Heart left ventricle (tissue), 16 donors: Measurements from ENCODE around the gene SLC2A5. TPM values are rescaled to one million over a fixed set of nuclear protein-coding genes. Genes with fewer than 3 reads are reported as not detected.

Experiments used
- ATAC-seq, 4 donors: fragments of 200-7000 bp; cut with Tn5 transposase; one replicate each; pipeline ENCODE4 v1.9.1; 2020 to 2022; ENCODE audit warnings: moderate library complexity in 4 of 4, mild to moderate bottlenecking in 3 of 4, moderate number of reproducible peaks in 1 of 4
- DNase-seq, 5 donors: peaks; one replicate each; pipeline ENCODE4 v3.0.0-alpha.2; 2020
- H3K27ac ChIP-seq, 12 donors: fragments of 200-600 bp; sonication (generic) in 4 of 12; one replicate each; pipeline versions ENCODE4 v1.5.0 to v1.8.0; 2016 to 2022; ENCODE audit warnings: mild to moderate bottlenecking in 2 of 12
- H3K27me3 ChIP-seq, 9 donors: fragments of 200-600 bp; sonication (generic) in 2 of 9; one replicate each; pipeline versions ENCODE4 v1.5.1 to v1.8.0; 2016 to 2022; ENCODE audit warnings: mild to moderate bottlenecking in 3 of 9
- H3K36me3 ChIP-seq, 9 donors: fragments of 200-600 bp; sonication (generic) in 2 of 9; one replicate each; pipeline versions ENCODE4 v1.5.0 to v1.8.0; 2018 to 2022; ENCODE audit warnings: mild to moderate bottlenecking in 2 of 9
- H3K4me1 ChIP-seq, 12 donors: fragments of 200-600 bp; sonication (generic) in 4 of 12; one replicate each; pipeline versions ENCODE4 v1.5.0 to v1.8.0; 2016 to 2022; ENCODE audit warnings: mild to moderate bottlenecking in 3 of 12
- H3K4me3 ChIP-seq, 12 donors: fragments of 200-600 bp; sonication (generic) in 4 of 12; one replicate each; pipeline versions ENCODE4 v1.5.0 to v1.8.0; 2017 to 2022; ENCODE audit warnings: mild to moderate bottlenecking in 9 of 12, moderate library complexity in 4 of 12
- H3K9me3 ChIP-seq, 12 donors: fragments of 200-600 bp; sonication (generic) in 4 of 12; one replicate each; pipeline versions ENCODE4 v1.5.0 to v1.8.0; 2016 to 2022; ENCODE audit warnings: mild to moderate bottlenecking in 1 of 12
- POLR2A ChIP-seq, 2 donors: fragments of 450-650 bp; IDR thresholded peaks; one replicate each; pipeline ENCODE4 v1.6.1; 2017; ENCODE audit warnings: antibody characterized with exemption in 2 of 2, mild to moderate bottlenecking in 2 of 2, moderate library complexity in 2 of 2
- WGBS, 4 donors: extraction: QIAGEN DNeasy Blood & Tissue Kit in 2 of 4; methylation state at CpG; one replicate each; pipeline versions ENCODE4 v1.1.5 to v1.1.7; 2013 to 2018; 5-methylcytosine and 5-hydroxymethylcytosine counted together
- intact Hi-C, 10 donors: fragments of 100-400 bp; cut with DNase I; formaldehyde crosslinking; loops; one replicate each; pipeline versions ENCODE4 v1.11.1 to v1.14.2; 2022
- polyA plus RNA-seq, 2 donors: library from polyadenylated mRNA; stranded (reverse); fragments of 200-250 nt; gene quantifications; one replicate each; pipeline ENCODE4 v1.2.3, GENCODE V29; 2013
- total RNA-seq, 9 donors: library from RNA; depleted of rRNA in 2 of 9; stranded (reverse); fragments of >200 nt in 2 of 9; fragmentation: NEBNext Ultra II Directional in 3 of 9; extraction: Animal tissue kit (Norgen Biotek cat#: 25700) in 3 of 9; gene quantifications; one replicate each; pipeline versions ENCODE4 v1.1.0 to v1.2.4, GENCODE V29; 2016 to 2023
- TF ChIP-seq, protein P1 (sequence below), 12 donors: fragments of 200-600 bp; sonication (generic) in 4 of 12; IDR thresholded peaks; one replicate each; pipeline versions ENCODE4 v1.5.0 to v1.8.0; 2018 to 2022; ENCODE audit warnings: antibody characterized with exemption in 12 of 12, mild to moderate bottlenecking in 5 of 12
- donor health status: ischemic (EF 13 %, LVEDD 7.1; RV severe dilation, severe dysfunction).
- donor health status: healthy with polysubstance abuse.
- donor health status: DM: no; HTN: yes; CAD: no.
- donor health status: DM: no; HTN: no; CAD: no.
- donor health status: ischemic (EF 25% LVEDD 6.9; RV normal size, moderate dysfunction).
- donor health status: ischemic (EF 25% LVEDD 5.7; RV mildly dilated, moderate dysfunction).
- donor health status: healthy.
- donor health status: DM: yes; HTN: yes; CAD: no.
- donor health status: ischemic (EF 35%, LVEDD 5.7; RV mildly dilated, moderate dysfunction).
- donor health status: nonischemic (EF 11% LVEDD 7.7; RV severe dilation, severe dysfunction).
- donor health status: DM: yes; HTN: yes; CAD: no.
- donor health status: PGD.
- donor health status: ischemic (EF 29% LVEDD 5.4; RV normal size, mild dysfunction).
- donor health status: nonischemic (EF 23%, LVEDD 6.1; RV moderate dilation, normal function).

The SLC2A5 gene
- total and polyA plus RNA-seq, 11 donors: 0.86 to 15.8 (median 2.3) TPM

DNA sequence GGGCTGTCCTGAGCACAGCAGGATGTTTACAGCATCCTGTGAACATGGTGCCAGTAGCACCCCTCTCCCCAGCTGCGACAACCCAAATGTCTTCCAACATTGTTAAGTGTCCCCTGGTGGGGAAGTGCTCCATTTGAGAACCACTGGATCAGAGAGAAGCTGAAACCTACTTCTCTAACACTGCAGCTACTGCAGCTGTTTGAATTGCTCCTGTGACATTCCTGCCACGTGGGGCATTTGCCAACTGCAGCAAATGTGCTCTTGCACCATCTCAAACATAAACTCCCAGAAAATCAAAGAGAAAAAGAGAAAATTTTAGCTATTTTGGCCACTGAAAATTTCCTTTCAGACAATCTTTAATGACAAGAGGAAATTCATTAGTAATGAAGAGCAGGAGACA, 11.0 kb downstream of the SLC2A5 start:
- WGBS, 4 donors: 53 to 62% (median 57%) methylated on average over 2 of the region's 2 CpGs
- H3K27me3 ChIP-seq: no peaks in the 10 kb centered on the region
- intact Hi-C loops: no loop called here
- H3K36me3 ChIP-seq: no peaks in the 10 kb centered on the region
- H3K27ac ChIP-seq: no peak overlapping the region
- no peaks in the 10 kb centered on the region for H3K9me3 ChIP-seq
- ATAC-seq (no peak), DNase-seq (no peak)
- no peak overlapping the region for H3K4me3 ChIP-seq
- H3K4me1 ChIP-seq: peaks cover 0 to 13% (median 4%) of the 10 kb centered on the region in 12 donors
- TF ChIP-seq, protein P1, sequence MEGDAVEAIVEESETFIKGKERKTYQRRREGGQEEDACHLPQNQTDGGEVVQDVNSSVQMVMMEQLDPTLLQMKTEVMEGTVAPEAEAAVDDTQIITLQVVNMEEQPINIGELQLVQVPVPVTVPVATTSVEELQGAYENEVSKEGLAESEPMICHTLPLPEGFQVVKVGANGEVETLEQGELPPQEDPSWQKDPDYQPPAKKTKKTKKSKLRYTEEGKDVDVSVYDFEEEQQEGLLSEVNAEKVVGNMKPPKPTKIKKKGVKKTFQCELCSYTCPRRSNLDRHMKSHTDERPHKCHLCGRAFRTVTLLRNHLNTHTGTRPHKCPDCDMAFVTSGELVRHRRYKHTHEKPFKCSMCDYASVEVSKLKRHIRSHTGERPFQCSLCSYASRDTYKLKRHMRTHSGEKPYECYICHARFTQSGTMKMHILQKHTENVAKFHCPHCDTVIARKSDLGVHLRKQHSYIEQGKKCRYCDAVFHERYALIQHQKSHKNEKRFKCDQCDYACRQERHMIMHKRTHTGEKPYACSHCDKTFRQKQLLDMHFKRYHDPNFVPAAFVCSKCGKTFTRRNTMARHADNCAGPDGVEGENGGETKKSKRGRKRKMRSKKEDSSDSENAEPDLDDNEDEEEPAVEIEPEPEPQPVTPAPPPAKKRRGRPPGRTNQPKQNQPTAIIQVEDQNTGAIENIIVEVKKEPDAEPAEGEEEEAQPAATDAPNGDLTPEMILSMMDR (IDR thresholded peaks at IDR 0.05): peak in 5 of 12 donors; percentile 13 to 39 (median 22)
- no peak for TF ChIP-seq POLR2A (IDR thresholded peaks at IDR 0.05)

DNA sequence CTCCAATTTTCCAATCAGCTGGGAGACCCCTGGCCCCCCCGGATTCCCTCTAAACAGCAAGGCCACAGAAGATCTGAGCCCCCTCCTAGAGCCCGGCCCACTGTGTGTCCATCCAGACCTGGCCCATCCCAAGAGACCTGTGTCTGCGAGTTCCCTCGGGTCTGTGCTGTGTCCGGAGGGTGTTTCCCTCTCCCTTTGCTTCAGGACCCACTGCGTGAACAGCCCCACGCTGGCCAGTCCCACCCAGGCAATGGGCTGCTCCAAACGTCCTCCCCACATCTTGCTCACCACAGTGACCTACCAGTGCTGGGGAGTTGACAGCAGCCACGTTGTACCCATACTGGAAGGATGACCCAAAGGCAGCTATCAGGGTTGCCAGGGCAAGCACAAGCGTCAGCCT, 11.6 kb downstream of the SLC2A5 start:
- no peak for DNase-seq
- TF ChIP-seq, protein P1 (IDR thresholded peaks at IDR 0.05): no peak
- TF ChIP-seq POLR2A (IDR thresholded peaks at IDR 0.05): no peak
- 81 to 86% (median 84%) methylated on average over 10 of the region's 10 CpGs for WGBS, 4 donors
- Histone ChIP-seq H3K4me3 (no peak overlapping the region), H3K9me3 (no peaks in the 10 kb centered on the region), H3K27ac (no peak overlapping the region), H3K27me3 (no peaks in the 10 kb centered on the region), H3K36me3 (no peaks in the 10 kb centered on the region), H3K4me1 (peaks cover 0 to 13% (median 4%) of the 10 kb centered on the region in 12 donors)
- peak in 1 of 4 donors; percentile 36 for ATAC-seq
- intact Hi-C loops: no loop called here

DNA sequence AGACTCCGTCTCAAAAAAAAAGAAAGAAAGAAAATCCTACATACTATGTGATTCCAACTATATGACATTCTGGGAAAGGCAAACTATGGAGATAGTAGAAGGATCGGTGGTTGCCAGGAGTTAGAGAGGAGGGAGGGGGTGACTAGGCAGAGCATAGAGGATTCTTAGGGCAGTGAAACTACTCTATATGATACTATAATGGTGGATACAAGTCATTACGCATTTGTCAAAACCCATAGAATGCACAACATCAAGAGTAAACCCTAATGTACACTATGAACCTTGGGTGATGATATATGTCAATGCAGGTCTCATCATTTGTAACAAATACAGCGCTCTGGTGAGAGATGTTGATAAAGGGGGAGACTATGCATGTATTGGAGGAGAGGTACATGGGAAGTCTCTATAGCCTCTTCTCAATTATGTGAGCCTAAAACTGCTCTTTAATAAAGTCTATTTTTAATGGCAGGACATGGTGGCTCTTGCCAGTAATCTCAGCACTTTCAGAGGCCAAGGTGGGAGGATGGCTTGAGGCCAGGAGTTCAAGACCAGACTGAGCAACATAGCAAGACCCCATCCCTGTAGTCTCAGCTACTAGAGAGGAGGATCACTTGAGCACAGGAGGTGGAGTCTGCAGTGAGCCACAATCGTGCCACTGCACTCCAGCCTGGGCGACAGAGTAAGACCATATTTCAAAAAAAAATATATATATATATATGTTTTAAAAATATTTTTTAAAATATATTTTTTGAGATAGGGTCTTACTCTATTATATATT, 17.0 kb downstream of the SLC2A5 start:
- 91 to 93% (median 91%) methylated on average over 6 of the region's 6 CpGs for WGBS, 4 donors

DNA sequence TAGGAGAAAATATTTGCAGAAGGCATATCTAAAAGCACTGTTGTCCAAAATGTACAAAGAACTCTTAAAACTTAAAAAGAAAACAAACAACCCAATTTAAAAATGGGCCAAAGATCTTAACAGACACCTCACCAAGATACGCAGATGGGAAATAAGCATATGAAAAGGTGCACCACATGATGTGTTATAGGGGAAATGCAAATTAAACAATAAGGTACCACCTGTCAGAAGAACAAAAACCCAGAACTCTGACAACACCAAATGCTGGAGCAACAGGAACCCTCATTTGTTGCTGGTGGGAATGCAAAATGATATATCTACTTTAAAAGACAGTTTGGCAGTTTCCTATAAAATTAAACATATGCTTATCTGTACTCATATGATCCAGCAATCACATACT, 18.1 kb downstream of the SLC2A5 start:
- intact Hi-C loops: no loop called here
- Histone ChIP-seq H3K36me3 (no peaks in the 10 kb centered on the region), H3K27me3 (no peaks in the 10 kb centered on the region), H3K4me3 (no peak overlapping the region), H3K27ac (no peak overlapping the region), H3K4me1 (peaks cover 0 to 6% (median 0%) of the 10 kb centered on the region in 12 donors), H3K9me3 (no peaks in the 10 kb centered on the region)
- WGBS, 4 donors: 51 to 63% (median 58%) methylated on average over 1 of the region's 1 CpG
- TF ChIP-seq, protein P1 (IDR thresholded peaks at IDR 0.05): no peak
- no peak for TF ChIP-seq POLR2A (IDR thresholded peaks at IDR 0.05)
- DNase-seq (no peak), ATAC-seq (no peak)

More for the DNA sequence above, 17.0 kb downstream of the SLC2A5 start:
- no peaks in the 10 kb centered on the region for H3K36me3 ChIP-seq
- H3K27ac ChIP-seq: no peak overlapping the region
- H3K4me3 ChIP-seq: no peak overlapping the region
- TF ChIP-seq POLR2A (IDR thresholded peaks at IDR 0.05): no peak
- TF ChIP-seq, protein P1 (IDR thresholded peaks at IDR 0.05): no peak
- H3K4me1 ChIP-seq: peaks cover 0 to 6% (median 0%) of the 10 kb centered on the region in 12 donors
- ATAC-seq (no peak), DNase-seq (no peak)
- no peaks in the 10 kb centered on the region for H3K27me3 ChIP-seq
- no peaks in the 10 kb centered on the region for H3K9me3 ChIP-seq
- intact Hi-C loops: no loop called here
